SU-DHL-6 (cell line): ENCODE results near the gene SLC8B1.

ENCODE experiments used
- H2AFZ ChIP-seq: fragments of 200-600 bp; sonication (generic); 2 replicates; pipeline ENCODE4 v1.6.1; 2014; ENCODE audit warnings: low read depth, mild to moderate bottlenecking, moderate library complexity, mixed read lengths, antibody characterized with exemption, low read length; ENCODE audit not compliant: severe bottlenecking
- H3F3A ChIP-seq: fragments of 200-600 bp; shearing (Covaris generic); 2 replicates; pipeline ENCODE4 v1.6.0; 2016; ENCODE audit warnings: antibody characterized with exemption, mild to moderate bottlenecking; ENCODE audit not compliant: insufficient read depth
- H3K27ac ChIP-seq: fragments of 200-600 bp; sonication (generic); 2 replicates; pipeline ENCODE4 v1.5.1; 2016; ENCODE audit warnings: low read depth, mild to moderate bottlenecking, low read length, moderate library complexity, mixed read lengths
- H3K27me3 ChIP-seq: fragments of 200-600 bp; sonication (generic), shearing (Covaris generic); 2 replicates; pipeline ENCODE4 v1.6.0; 2014; ENCODE audit warnings: mild to moderate bottlenecking, low read length
- H3K36me3 ChIP-seq: fragments of 200-600 bp; sonication (generic); 2 replicates; pipeline ENCODE4 v1.6.1; 2014; ENCODE audit warnings: mild to moderate bottlenecking, low read length, mixed read lengths
- H3K4me2 ChIP-seq: fragments of 300-600, 200-600 bp; shearing (Covaris generic), sonication (generic); 2 replicates; pipeline ENCODE4 v1.6.0; 2014; ENCODE audit warnings: low read length, low read depth, mild to moderate bottlenecking; ENCODE audit not compliant: poor library complexity, severe bottlenecking
- H3K4me3 ChIP-seq: fragments of 200-600 bp; sonication (generic); 2 replicates; pipeline ENCODE4 v1.5.1; 2014; ENCODE audit warnings: antibody characterized with exemption, low read length, mild to moderate bottlenecking, mixed read lengths; ENCODE audit not compliant: insufficient read depth, poor library complexity, severe bottlenecking
- H3K79me2 ChIP-seq: fragments of 200-600 bp; sonication (generic); 2 replicates; pipeline ENCODE4 v1.6.1; 2014; ENCODE audit warnings: mild to moderate bottlenecking, low read length, moderate library complexity; ENCODE audit not compliant: insufficient read depth
- H3K9ac ChIP-seq: fragments of 200-600 bp; sonication (generic); 2 replicates; pipeline ENCODE4 v1.7.0; 2014; ENCODE audit warnings: mild to moderate bottlenecking, low read length
- H3K9me2 ChIP-seq: fragments of 200-600 bp; sonication (generic); replicated peaks from 2 replicates; pipeline ENCODE4 v1.6.1; 2014; ENCODE audit warnings: low read length; ENCODE audit not compliant: insufficient read depth
- H3K9me3 ChIP-seq: fragments of 200-600 bp; sonication (generic); 2 replicates; pipeline ENCODE4 v1.6.1; 2014; ENCODE audit warnings: low read length, mixed read lengths; ENCODE audit not compliant: insufficient read depth
- H4K20me1 ChIP-seq: fragments of 200-600 bp; sonication (generic); 2 replicates; pipeline ENCODE4 v1.6.1; 2014; ENCODE audit warnings: low read depth, mild to moderate bottlenecking, antibody characterized with exemption, low read length, moderate library complexity, mixed read lengths
- EZH2phosphoT487 ChIP-seq: fragments of 200-600 bp; sonication (generic), shearing (Covaris generic); conservative IDR thresholded peaks from 2 replicates; pipeline ENCODE4 v1.6.1; 2018; ENCODE audit warnings: mild to moderate bottlenecking, antibody characterized with exemption, low read length, moderate library complexity, mixed read lengths
- TF ChIP-seq, protein P1 (sequence below): fragments of 200-600 bp; sonication (generic); IDR thresholded peaks from one replicate; pipeline ENCODE4 v1.5.1; 2017; ENCODE audit warnings: antibody characterized with exemption, mild to moderate bottlenecking, low read length, moderate library complexity; ENCODE audit not compliant: insufficient read depth, poor library complexity, severe bottlenecking

Gene SLC8B1

DNA sequence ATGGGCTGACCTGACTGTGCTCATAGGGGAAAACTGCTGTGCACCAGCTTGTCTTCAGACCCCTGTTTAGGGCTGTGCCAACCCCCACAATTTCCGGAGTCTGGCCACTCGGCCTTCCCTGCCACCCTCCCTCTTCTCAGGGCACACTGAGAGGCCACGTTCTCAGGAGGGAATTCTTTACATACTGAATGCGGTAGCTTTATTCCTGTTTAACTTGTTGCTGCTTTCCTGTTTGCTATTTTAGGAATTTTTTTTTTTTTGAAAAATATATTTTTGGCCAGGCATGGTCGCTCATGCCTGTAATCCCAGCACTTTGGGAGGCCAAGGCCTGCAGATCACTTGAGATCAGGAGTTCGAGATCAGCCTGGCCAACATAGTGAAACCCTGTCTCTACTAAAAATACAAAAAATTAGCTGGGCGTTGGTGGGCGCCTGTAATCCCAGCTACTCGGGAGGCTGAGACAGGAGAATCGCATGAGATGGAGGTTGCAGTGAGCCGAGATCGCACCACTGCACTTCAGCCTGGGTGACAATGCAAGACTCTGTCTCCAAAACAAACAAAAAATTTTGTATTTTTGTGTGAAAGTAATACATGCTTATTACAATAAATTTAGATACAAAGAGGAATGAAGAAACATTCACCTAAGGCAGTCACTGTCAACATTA lies 74.1 kb downstream of the SLC8B1 start:
- Histone ChIP-seq H3F3A (0 out of 2 replicates have a peak, but pooled peaks cover 6% of the 10 kb centered on the region), H3K9ac (no peak overlapping the region), H3K4me2 (no peak overlapping the region), H3K36me3 (peaks cover 13% of the 10 kb centered on the region; the same call in 1 of the 2 replicates), H3K79me2 (peaks cover 9% of the 10 kb centered on the region; the same call in 1 of the 2 replicates), H3K4me3 (no peak overlapping the region), H4K20me1 (no peaks in the 10 kb centered on the region), H3K9me2 (no peaks in the 10 kb centered on the region), H3K27ac (no peak overlapping the region), H3K9me3 (no peaks in the 10 kb centered on the region), H3K27me3 (no peaks in the 10 kb centered on the region), H2AFZ (no peak overlapping the region)
- no peak for TF ChIP-seq EZH2phosphoT487
- TF ChIP-seq, protein P1, sequence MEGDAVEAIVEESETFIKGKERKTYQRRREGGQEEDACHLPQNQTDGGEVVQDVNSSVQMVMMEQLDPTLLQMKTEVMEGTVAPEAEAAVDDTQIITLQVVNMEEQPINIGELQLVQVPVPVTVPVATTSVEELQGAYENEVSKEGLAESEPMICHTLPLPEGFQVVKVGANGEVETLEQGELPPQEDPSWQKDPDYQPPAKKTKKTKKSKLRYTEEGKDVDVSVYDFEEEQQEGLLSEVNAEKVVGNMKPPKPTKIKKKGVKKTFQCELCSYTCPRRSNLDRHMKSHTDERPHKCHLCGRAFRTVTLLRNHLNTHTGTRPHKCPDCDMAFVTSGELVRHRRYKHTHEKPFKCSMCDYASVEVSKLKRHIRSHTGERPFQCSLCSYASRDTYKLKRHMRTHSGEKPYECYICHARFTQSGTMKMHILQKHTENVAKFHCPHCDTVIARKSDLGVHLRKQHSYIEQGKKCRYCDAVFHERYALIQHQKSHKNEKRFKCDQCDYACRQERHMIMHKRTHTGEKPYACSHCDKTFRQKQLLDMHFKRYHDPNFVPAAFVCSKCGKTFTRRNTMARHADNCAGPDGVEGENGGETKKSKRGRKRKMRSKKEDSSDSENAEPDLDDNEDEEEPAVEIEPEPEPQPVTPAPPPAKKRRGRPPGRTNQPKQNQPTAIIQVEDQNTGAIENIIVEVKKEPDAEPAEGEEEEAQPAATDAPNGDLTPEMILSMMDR, result no peak

DNA sequence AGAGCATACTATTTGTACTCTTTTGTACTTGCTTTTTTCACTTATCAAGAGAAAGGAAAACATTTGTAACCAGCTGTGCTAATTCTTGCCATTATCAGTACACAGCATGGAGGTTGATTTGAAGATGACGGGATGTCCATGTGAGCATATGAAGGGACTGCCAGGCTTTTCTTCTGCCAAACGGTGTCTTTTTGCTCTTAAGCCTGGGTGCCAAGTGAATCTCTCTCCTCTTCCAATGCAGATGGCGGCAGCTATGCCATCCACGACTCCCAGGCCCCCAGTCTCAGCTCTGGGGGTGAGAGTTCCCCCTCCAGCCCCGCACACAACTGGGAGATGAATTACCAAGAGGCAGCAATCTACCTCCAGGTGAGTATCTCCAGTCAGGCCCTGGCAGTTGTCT lies 74.8 kb downstream of the SLC8B1 start:
- H3K9me2 ChIP-seq, result no peaks in the 10 kb centered on the region
- no peaks in the 10 kb centered on the region for H4K20me1 ChIP-seq
- no peak overlapping the region for H3K9ac ChIP-seq
- H3K79me2 ChIP-seq, result peaks cover 9% of the 10 kb centered on the region; the same call in 1 of the 2 replicates
- no peak for TF ChIP-seq EZH2phosphoT487
- TF ChIP-seq, protein P1, result no peak
- H3K27me3 ChIP-seq, result no peaks in the 10 kb centered on the region
- H3K4me3 ChIP-seq, result no peak overlapping the region
- H3K4me2 ChIP-seq, result no peak overlapping the region
- H3K36me3 ChIP-seq, result peaks cover 13% of the 10 kb centered on the region; the same call in 1 of the 2 replicates
- no peaks in the 10 kb centered on the region for H3K9me3 ChIP-seq
- 0 out of 2 replicates have a peak, but pooled peaks cover 6% of the 10 kb centered on the region for H3F3A ChIP-seq
- no peak overlapping the region for H3K27ac ChIP-seq
- no peak overlapping the region for H2AFZ ChIP-seq

DNA sequence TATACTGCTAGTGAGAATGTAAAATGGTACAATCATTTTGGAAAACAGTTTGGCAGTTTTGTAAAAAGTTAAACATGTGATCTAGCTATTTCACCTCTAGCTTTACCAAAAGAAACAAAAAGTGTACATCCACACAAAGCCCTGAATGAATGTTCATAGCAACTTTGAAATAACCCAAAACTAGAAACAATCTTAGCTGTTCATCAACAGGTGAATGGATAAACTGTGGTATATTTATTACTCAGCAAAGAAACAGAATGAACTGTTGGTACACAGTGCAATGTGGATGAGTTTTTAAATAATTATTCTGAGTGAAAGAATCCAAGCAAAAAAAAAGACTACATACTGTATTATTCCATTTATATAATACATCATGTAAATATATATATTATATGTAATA lies 77.3 kb downstream of the SLC8B1 start:
- no peak overlapping the region for H2AFZ ChIP-seq
- peaks cover 9% of the 10 kb centered on the region; the same call in 1 of the 2 replicates for H3K79me2 ChIP-seq
- H3K9me3 ChIP-seq, result no peaks in the 10 kb centered on the region
- 0 out of 2 replicates have a peak, but pooled peaks cover 12% of the 10 kb centered on the region for H3F3A ChIP-seq
- no peaks in the 10 kb centered on the region for H4K20me1 ChIP-seq
- no peak overlapping the region for H3K4me2 ChIP-seq
- TF ChIP-seq EZH2phosphoT487, result no peak
- no peak overlapping the region for H3K9ac ChIP-seq
- no peak overlapping the region for H3K27ac ChIP-seq
- H3K9me2 ChIP-seq, result no peaks in the 10 kb centered on the region
- peaks cover 17% of the 10 kb centered on the region for H3K36me3 ChIP-seq
- no peak overlapping the region for H3K4me3 ChIP-seq
- no peaks in the 10 kb centered on the region for H3K27me3 ChIP-seq

DNA sequence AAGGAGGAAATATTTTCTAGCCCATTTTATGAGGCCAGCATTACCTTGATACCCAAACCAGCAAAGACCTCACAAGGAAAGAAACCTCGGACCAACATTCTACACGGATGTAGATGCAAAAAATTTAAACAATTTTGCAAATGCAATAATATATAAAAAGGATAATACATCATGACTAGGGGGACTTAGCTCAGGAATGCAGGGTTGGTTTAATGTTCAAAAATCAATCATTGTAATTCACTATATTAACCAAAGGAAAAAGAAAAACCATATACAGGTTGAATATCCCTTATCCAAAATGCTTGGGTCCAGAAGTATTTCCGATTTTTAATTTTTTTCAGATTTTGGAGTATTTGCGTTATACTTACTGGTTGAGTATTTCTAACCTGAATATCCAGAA lies 80.6 kb downstream of the SLC8B1 start:
- Histone ChIP-seq H3K27me3 (no peaks in the 10 kb centered on the region), H3K9me3 (no peaks in the 10 kb centered on the region), H3K27ac (no peak overlapping the region), H3K4me2 (no peak overlapping the region), H3F3A (0 out of 2 replicates have a peak, but pooled peaks cover 12% of the 10 kb centered on the region), H3K36me3 (peaks cover 10% of the 10 kb centered on the region), H3K79me2 (0 out of 2 replicates have a peak, but pooled peaks cover 12% of the 10 kb centered on the region), H2AFZ (no peak overlapping the region), H4K20me1 (no peaks in the 10 kb centered on the region), H3K9ac (no peak overlapping the region), H3K4me3 (no peak overlapping the region), H3K9me2 (no peaks in the 10 kb centered on the region)
- TF ChIP-seq, protein P1, result no peak
- TF ChIP-seq EZH2phosphoT487, result no peak
